Bronchus fibroblast of lung (primary cell): Measurements from ENCODE around the gene ACRV1. TPM values are rescaled to one million over a fixed set of nuclear protein-coding genes. Genes with fewer than 3 reads are reported as not detected.

Experiments
- total RNA-seq: library from RNA; depleted of rRNA; stranded (reverse); fragments of >200 nt; gene quantifications from 2 replicates; pipeline ENCODE4 v1.2.3, GENCODE V29; 2015

ACRV1 gene
- total RNA-seq: not detected in 2 replicates

GRCh38 chr11:125680747-125681146 lies at the start of gene ACRV1:
TSS of gene ACRV1 (minus strand) at chr11:125680847. CDS start at chr11:125680780, 67 bp downstream.

GRCh38 chr11:125624756-125625213 lies 55.9 kb downstream of the ACRV1 start, which contains the start of gene CHEK1:
TSS of gene CHEK1 (plus strand) at chr11:125625163. CDS start at chr11:125626769, 1,606 bp downstream.

Other genes starting within 250 kb of the ACRV1 start
- gene FEZ1, start 184.6 kb downstream of the ACRV1 start, total RNA-seq: 42.5 and 50.7 TPM in 2 replicates
- 114 and 133 TPM in 2 replicates for gene EI24, start 111.4 kb downstream of the ACRV1 start, total RNA-seq
- 147 and 155 TPM in 2 replicates for gene STT3A, start 88.0 kb downstream of the ACRV1 start, total RNA-seq
- 29.0 and 34.5 TPM in 2 replicates for gene CHEK1, start 55.7 kb downstream of the ACRV1 start, total RNA-seq
- gene PATE1, start 65.4 kb upstream of the ACRV1 start, total RNA-seq: not detected in 2 replicates
- not detected in 2 replicates for gene PATE2, start 98.0 kb upstream of the ACRV1 start, total RNA-seq
- not detected in 2 replicates for gene PATE3, start 107.3 kb upstream of the ACRV1 start, total RNA-seq
- not detected in 2 replicates for gene PATE4, start 152.5 kb upstream of the ACRV1 start, total RNA-seq
- 10.9 and 12.6 TPM in 2 replicates for gene HYLS1, start 206.8 kb upstream of the ACRV1 start, total RNA-seq
- 6.8 and 11.6 TPM in 2 replicates for gene PUS3, start 222.4 kb upstream of the ACRV1 start, total RNA-seq
- 0.15 TPM in 1 of 2 replicates, not detected in the other for gene DDX25, start 223.7 kb upstream of the ACRV1 start, total RNA-seq